Keratinocyte (primary cell): ENCODE data around the gene SAE1.

Experiments
- CTCF ChIP-seq, 3 experiments: IDR thresholded peaks in 1 of 3; conservative IDR thresholded peaks in 1 of 3; optimal IDR thresholded peaks in 1 of 3; 2 replicates in 2 of 3; 3 replicates in 1 of 3; pipeline versions ENCODE3 to v1.5.1; 2011; ENCODE audit warnings: low read length in 3 of 3, mild to moderate bottlenecking in 3 of 3, moderate library complexity in 2 of 3, control low read depth in 1 of 3, inconsistent platforms in 1 of 3; ENCODE audit not compliant: insufficient read depth in 2 of 3; ENCODE audit errors: extremely low read depth in 1 of 3
- EZH2 ChIP-seq: IDR thresholded peaks from one replicate; pipeline ENCODE4 v1.6.1; 2012; ENCODE audit warnings: inconsistent platforms, mild to moderate bottlenecking, low read length, moderate library complexity

- no peak for TF ChIP-seq CTCF (optimal IDR thresholded peaks at IDR 0.05 in 1 of 3, IDR thresholded peaks at IDR 0.05 in 1 of 3, conservative IDR thresholded peaks at IDR 0.05 in 1 of 3; ENCODE audit: extremely low read depth in 1 of 3, insufficient read depth in 2 of 3, low read length in 3 of 3)
- TF ChIP-seq EZH2: no peak
These were observed 12.9 kb downstream of the SAE1 start for GRCh38 chr19:47143322-47144073.
